Measurements from ENCODE around the gene MAN2C1.

MAN2C1 gene

DNA sequence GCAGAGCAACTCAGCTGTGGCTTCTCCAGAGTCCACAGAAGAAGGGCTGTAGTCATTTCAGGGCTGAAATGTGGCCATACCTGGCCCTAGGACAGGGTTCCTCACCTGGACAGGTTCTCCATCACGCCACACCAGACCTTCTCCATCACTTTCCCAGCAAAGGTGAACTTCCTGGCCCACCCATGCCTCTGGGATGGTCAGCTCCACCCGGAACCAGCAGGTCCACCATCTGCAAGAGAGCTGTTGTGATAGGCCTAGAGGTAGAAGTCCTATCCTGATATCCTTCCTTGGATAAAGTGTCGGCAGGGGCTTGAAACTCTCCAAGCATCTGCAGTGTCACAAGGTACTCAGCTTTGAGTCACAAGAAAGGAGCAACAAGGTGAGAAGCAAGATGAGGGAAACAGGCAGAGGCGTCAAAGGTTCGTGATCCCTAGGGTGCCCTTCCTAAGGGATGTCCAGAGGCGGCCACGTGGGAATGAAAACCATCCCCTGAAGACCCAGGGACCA is 948 bp downstream of the MAN2C1 start:
- peak overlapping the region; percentile 76 for H3K9ac ChIP-seq (ENCODE audit: low read length)
- no peaks in the 10 kb centered on the region for H3K9me2 ChIP-seq (replicated peaks; ENCODE audit: insufficient read depth, low read length)
- H3K36me3 ChIP-seq (ENCODE audit: low read length), result 0 out of 2 replicates have a peak, but pooled peaks cover 2% of the 10 kb centered on the region
- peak overlapping the region; percentile 23; the same call in 1 of the 2 replicates for H3K27ac ChIP-seq (ENCODE audit: low read depth, low read length)
- peaks cover 28% of the 10 kb centered on the region for H3F3A ChIP-seq (ENCODE audit: insufficient read depth)
- H3K4me3 ChIP-seq (ENCODE audit: insufficient read depth, low read length, poor library complexity, severe bottlenecking), result peak overlapping the region; percentile 71
- H3K4me2 ChIP-seq (ENCODE audit: low read depth, low read length, poor library complexity, severe bottlenecking), result peak overlapping the region; percentile 85
- H3K79me2 ChIP-seq (ENCODE audit: insufficient read depth, low read length), result no peaks in the 10 kb centered on the region
- H4K20me1 ChIP-seq (ENCODE audit: low read depth, low read length), result no peaks in the 10 kb centered on the region
- H2AFZ ChIP-seq (ENCODE audit: low read depth, low read length, severe bottlenecking), result peak overlapping the region; percentile 62
- TF ChIP-seq EZH2phosphoT487 (conservative IDR thresholded peaks at IDR 0.05; ENCODE audit: low read length), result no peak
- TF ChIP-seq, protein P1, sequence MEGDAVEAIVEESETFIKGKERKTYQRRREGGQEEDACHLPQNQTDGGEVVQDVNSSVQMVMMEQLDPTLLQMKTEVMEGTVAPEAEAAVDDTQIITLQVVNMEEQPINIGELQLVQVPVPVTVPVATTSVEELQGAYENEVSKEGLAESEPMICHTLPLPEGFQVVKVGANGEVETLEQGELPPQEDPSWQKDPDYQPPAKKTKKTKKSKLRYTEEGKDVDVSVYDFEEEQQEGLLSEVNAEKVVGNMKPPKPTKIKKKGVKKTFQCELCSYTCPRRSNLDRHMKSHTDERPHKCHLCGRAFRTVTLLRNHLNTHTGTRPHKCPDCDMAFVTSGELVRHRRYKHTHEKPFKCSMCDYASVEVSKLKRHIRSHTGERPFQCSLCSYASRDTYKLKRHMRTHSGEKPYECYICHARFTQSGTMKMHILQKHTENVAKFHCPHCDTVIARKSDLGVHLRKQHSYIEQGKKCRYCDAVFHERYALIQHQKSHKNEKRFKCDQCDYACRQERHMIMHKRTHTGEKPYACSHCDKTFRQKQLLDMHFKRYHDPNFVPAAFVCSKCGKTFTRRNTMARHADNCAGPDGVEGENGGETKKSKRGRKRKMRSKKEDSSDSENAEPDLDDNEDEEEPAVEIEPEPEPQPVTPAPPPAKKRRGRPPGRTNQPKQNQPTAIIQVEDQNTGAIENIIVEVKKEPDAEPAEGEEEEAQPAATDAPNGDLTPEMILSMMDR (IDR thresholded peaks at IDR 0.05; ENCODE audit: insufficient read depth, low read length, poor library complexity, severe bottlenecking), result no peak
- H3K9me3 ChIP-seq (ENCODE audit: insufficient read depth, low read length), result no peaks in the 10 kb centered on the region
- H3K27me3 ChIP-seq (ENCODE audit: low read length), result no peaks in the 10 kb centered on the region

DNA sequence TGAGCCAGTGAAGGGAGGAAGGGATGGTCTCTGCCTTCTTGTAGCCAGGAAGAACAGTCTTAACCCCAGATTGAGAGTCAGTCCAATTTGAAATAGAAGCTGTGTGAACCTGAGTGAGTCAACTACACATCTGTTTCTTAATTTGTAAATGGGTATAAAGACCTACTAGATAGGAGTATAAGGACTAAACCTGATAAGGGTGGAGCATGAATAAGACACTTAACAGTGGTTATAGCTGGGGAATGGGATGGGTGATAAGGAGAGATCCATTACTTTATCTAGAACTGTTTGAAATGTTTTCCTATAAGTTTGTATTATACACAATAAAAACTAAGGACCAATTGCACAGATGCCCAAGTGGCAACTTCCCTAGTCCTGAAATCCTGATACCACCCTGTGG is 1.4 kb downstream of the MAN2C1 start:
- peak overlapping the region; percentile 71 for H3K4me3 ChIP-seq (ENCODE audit: insufficient read depth, low read length, poor library complexity, severe bottlenecking)
- H3K36me3 ChIP-seq (ENCODE audit: low read length), result 0 out of 2 replicates have a peak, but pooled peaks cover 2% of the 10 kb centered on the region

DNA sequence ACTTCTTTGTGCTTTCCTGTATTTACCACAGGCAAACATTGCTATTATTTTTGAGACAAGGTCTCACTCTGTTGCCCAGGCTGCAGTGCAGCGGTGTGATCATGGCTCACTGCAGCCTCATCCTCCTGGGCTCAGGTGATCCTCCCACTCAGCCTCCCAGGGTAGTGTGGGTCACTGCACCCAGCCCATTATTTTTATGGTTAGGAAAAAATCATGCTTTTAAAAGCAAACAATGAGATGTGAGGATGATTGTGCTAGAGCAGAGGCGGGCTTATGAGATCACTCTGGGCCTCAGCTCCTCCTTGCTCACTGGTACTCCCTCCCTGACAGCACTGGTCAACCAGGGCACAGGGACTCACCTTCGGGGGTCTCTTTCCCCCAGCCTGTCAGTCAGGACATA is 2.2 kb downstream of the MAN2C1 start:
- Histone ChIP-seq H3K4me3 (ENCODE audit: insufficient read depth, low read length, poor library complexity, severe bottlenecking) (no peak overlapping the region), H2AFZ (ENCODE audit: low read depth, low read length, severe bottlenecking) (no peak overlapping the region), H3F3A (ENCODE audit: insufficient read depth) (peaks cover 27% of the 10 kb centered on the region), H3K79me2 (ENCODE audit: insufficient read depth, low read length) (no peaks in the 10 kb centered on the region), H3K27ac (ENCODE audit: low read depth, low read length) (no peak overlapping the region), H3K36me3 (ENCODE audit: low read length) (no peaks in the 10 kb centered on the region), H4K20me1 (ENCODE audit: low read depth, low read length) (no peaks in the 10 kb centered on the region), H3K9me2 (replicated peaks; ENCODE audit: insufficient read depth, low read length) (no peaks in the 10 kb centered on the region), H3K4me2 (ENCODE audit: low read depth, low read length, poor library complexity, severe bottlenecking) (no peak overlapping the region), H3K9ac (ENCODE audit: low read length) (no peak overlapping the region), H3K27me3 (ENCODE audit: low read length) (no peaks in the 10 kb centered on the region), H3K9me3 (ENCODE audit: insufficient read depth, low read length) (no peaks in the 10 kb centered on the region)
- TF ChIP-seq EZH2phosphoT487 (conservative IDR thresholded peaks at IDR 0.05; ENCODE audit: low read length), result no peak
- TF ChIP-seq, protein P1 (IDR thresholded peaks at IDR 0.05; ENCODE audit: insufficient read depth, low read length, poor library complexity, severe bottlenecking), result no peak

More for the DNA sequence above, 1.4 kb downstream of the MAN2C1 start:
- H3K27me3 ChIP-seq (ENCODE audit: low read length), result no peaks in the 10 kb centered on the region
- no peaks in the 10 kb centered on the region for H3K9me3 ChIP-seq (ENCODE audit: insufficient read depth, low read length)
- H3K9ac ChIP-seq (ENCODE audit: low read length), result peak overlapping the region; percentile 76
- H2AFZ ChIP-seq (ENCODE audit: low read depth, low read length, severe bottlenecking), result no peak overlapping the region
- H3K27ac ChIP-seq (ENCODE audit: low read depth, low read length), result no peak overlapping the region
- no peak for TF ChIP-seq EZH2phosphoT487 (conservative IDR thresholded peaks at IDR 0.05; ENCODE audit: low read length)
- TF ChIP-seq, protein P1 (IDR thresholded peaks at IDR 0.05; ENCODE audit: insufficient read depth, low read length, poor library complexity, severe bottlenecking), result no peak
- no peaks in the 10 kb centered on the region for H4K20me1 ChIP-seq (ENCODE audit: low read depth, low read length)
- no peaks in the 10 kb centered on the region for H3K79me2 ChIP-seq (ENCODE audit: insufficient read depth, low read length)
- H3K4me2 ChIP-seq (ENCODE audit: low read depth, low read length, poor library complexity, severe bottlenecking), result peak overlapping the region; percentile 85
- H3F3A ChIP-seq (ENCODE audit: insufficient read depth), result peaks cover 28% of the 10 kb centered on the region
- no peaks in the 10 kb centered on the region for H3K9me2 ChIP-seq (replicated peaks; ENCODE audit: insufficient read depth, low read length)
